ENCODE data around the gene C9. TPM values are rescaled to one million over a fixed set of nuclear protein-coding genes. Genes with fewer than 3 reads are reported as not detected.

The C9 gene
- total and polyA plus RNA-seq, 8 donors: 0.58 TPM; not detected in 7

DNA sequence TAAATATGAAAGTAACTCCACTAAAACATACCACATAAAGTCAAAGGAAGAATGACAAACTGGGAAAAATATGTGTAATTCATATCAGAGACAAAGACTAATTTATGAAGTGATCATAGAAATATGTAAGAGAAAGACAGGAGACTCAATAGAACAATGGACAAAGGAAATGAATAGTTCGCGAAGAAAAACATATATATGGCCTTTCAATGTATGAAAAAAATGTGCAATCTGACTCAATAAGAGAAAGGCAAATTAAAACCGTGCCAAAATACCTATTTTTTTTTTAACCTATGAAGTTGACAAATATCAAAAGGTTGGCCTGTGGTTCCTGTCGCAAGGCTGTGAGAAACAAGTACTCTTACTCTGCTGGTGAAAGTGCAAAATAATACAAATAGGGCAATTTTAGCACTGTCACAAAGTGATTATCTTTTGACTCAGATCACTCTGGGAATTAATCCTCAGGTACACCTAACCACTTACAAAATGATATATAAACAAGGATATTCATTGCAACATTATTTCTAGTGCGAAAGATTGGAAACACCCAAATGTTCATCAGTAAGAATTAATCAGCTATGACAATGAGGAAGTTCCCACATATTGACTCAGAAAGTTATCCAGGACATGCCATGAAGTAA lies 3.7 kb downstream of the C9 start:
- DNase-seq (no peak), ATAC-seq (no peak)
- Histone ChIP-seq H3K4me3 (no peak overlapping the region), H3K36me3 (no peaks in the 10 kb centered on the region), H3K9me3 (no peaks in the 10 kb centered on the region), H3K27me3 (no peaks in the 10 kb centered on the region), H3K4me1 (no peaks in the 10 kb centered on the region), H3K27ac (no peak overlapping the region)
- no peak for TF ChIP-seq CTCF (IDR thresholded peaks at IDR 0.05)
- intact Hi-C loops (cut with DNase I): no loop called here

- Histone ChIP-seq H3K27me3 (no peaks in the 10 kb centered on the region), H3K36me3 (no peaks in the 10 kb centered on the region), H3K27ac (no peak overlapping the region), H3K4me1 (no peaks in the 10 kb centered on the region), H3K4me3 (no peak overlapping the region), H3K9me3 (peaks cover 0 to 12% of the 10 kb centered on the region in 2 donors)
- no peak for DNase-seq
- no peak for TF ChIP-seq CTCF (IDR thresholded peaks at IDR 0.05)
- intact Hi-C loops (cut with DNase I): no loop called here
- no peak for ATAC-seq
Measured at GRCh38 chr5:39356263-39356662, 8.0 kb downstream of the C9 start.

GRCh38 chr5:39355324-39355723 lies 9.0 kb downstream of the C9 start:
- H3K4me3 ChIP-seq: no peak overlapping the region
- intact Hi-C loops (cut with DNase I): no loop called here
- DNase-seq: no peak
- H3K4me1 ChIP-seq: no peaks in the 10 kb centered on the region
- peaks cover 0 to 17% of the 10 kb centered on the region in 2 donors for H3K9me3 ChIP-seq
- no peak for ATAC-seq
- no peaks in the 10 kb centered on the region for H3K36me3 ChIP-seq
- no peak for TF ChIP-seq CTCF (IDR thresholded peaks at IDR 0.05)
- no peaks in the 10 kb centered on the region for H3K27me3 ChIP-seq
- H3K27ac ChIP-seq: no peak overlapping the region

- Histone ChIP-seq H3K4me1 (no peaks in the 10 kb centered on the region), H3K36me3 (no peaks in the 10 kb centered on the region), H3K9me3 (peaks cover 0 to 17% of the 10 kb centered on the region in 2 donors), H3K27ac (no peak overlapping the region), H3K4me3 (no peak overlapping the region), H3K27me3 (no peaks in the 10 kb centered on the region)
- intact Hi-C loops (cut with DNase I): no loop called here
- DNase-seq (no peak), ATAC-seq (no peak)
- no peak for TF ChIP-seq CTCF (IDR thresholded peaks at IDR 0.05)
Measured at GRCh38 chr5:39353717-39354399, 10.4 kb downstream of the C9 start.

DNA sequence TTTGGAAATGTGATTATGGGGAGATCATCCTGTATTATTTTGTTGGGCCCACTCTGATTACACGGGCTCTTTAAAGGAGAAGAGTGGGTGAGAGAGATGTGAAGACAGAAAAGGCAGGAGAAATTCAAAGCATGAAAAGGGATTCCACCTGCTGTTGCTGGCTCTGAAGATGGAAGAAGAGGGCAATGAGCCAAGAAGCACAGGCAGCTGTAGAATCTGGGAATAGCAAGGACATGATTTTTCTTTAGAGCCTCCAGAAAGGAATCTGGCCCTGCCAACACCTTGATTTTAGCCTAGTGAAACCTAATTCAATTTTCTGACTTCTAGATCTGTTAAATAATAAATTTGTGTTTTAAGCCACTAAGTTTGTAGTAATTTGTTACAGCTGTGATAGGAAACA lies 11.3 kb downstream of the C9 start:
- intact Hi-C loops (cut with DNase I): no loop called here
- TF ChIP-seq CTCF (IDR thresholded peaks at IDR 0.05): no peak
- no peak for ATAC-seq
- no peak overlapping the region for H3K27ac ChIP-seq
- peaks cover 0 to 17% of the 10 kb centered on the region in 2 donors for H3K9me3 ChIP-seq
- H3K4me3 ChIP-seq: no peak overlapping the region
- no peak for DNase-seq
- no peaks in the 10 kb centered on the region for H3K36me3 ChIP-seq
- no peaks in the 10 kb centered on the region for H3K27me3 ChIP-seq
- H3K4me1 ChIP-seq: no peaks in the 10 kb centered on the region

Measured in left lung (tissue), 10 donors.